ENCODE measurements around the gene CARF. TPM values are rescaled to one million over a fixed set of nuclear protein-coding genes. Genes with fewer than 3 reads are reported as not detected.

CARF gene
- total and polyA plus RNA-seq, 2 donors (not counting 1 experiment from before 2014, with no cell fraction given) = 7.2 to 8.6 TPM

- no peaks in the 10 kb centered on the region for H3K27me3 ChIP-seq (ENCODE audit: control insufficient read depth, insufficient read depth, low read length)
- H3K4me1 ChIP-seq (ENCODE audit: control insufficient read depth, extremely low read depth, insufficient read depth, low read length) = no peaks in the 10 kb centered on the region
- H3K27ac ChIP-seq (ENCODE audit: insufficient read depth, low read length) = no peak overlapping the region
- H3K4me2 ChIP-seq (ENCODE audit: extremely low read depth, insufficient read depth, low read length) = peak overlapping the region; percentile 33
- H3K36me3 ChIP-seq (ENCODE audit: control insufficient read depth, insufficient read depth, low read length) = no peaks in the 10 kb centered on the region
- TF ChIP-seq EZH2 (IDR thresholded peaks at IDR 0.05; ENCODE audit: low read length, missing control alignments) = no peak
- no peak for TF ChIP-seq CTCF (conservative IDR thresholded peaks at IDR 0.05 in 1 of 2, IDR thresholded peaks at IDR 0.05 in 1 of 2; ENCODE audit: low read depth in 1 of 2, low read length in 2 of 2)
- H2AFZ ChIP-seq (ENCODE audit: low read length) = no peak overlapping the region
- H4K20me1 ChIP-seq (ENCODE audit: control insufficient read depth, extremely low read depth, insufficient read depth, low read length) = no peaks in the 10 kb centered on the region
- H3K9ac ChIP-seq (ENCODE audit: insufficient read depth, low read length) = no peak overlapping the region
- peaks cover 45% of the 10 kb centered on the region for H3K79me2 ChIP-seq (ENCODE audit: control insufficient read depth, insufficient read depth, low read length)
- peak; percentile 20 to 38 for DNase-seq (ENCODE audit: low read depth in 2 of 2)
- no peaks in the 10 kb centered on the region for H3K9me3 ChIP-seq (ENCODE audit: control insufficient read depth, insufficient read depth, low read depth, low read length)
- H3K4me3 ChIP-seq (replicated peaks in 1 of 4; ENCODE audit: control extremely low read depth in 1 of 4, insufficient read depth in 1 of 4, low read depth in 3 of 4, low read length in 4 of 4) = no peak overlapping the region
Observed at GRCh38 chr2:203022751-203023150, 110.7 kb downstream of the CARF start.

- no peaks in the 10 kb centered on the region for H3K36me3 ChIP-seq (ENCODE audit: control insufficient read depth, insufficient read depth, low read length)
- no peak overlapping the region for H3K4me3 ChIP-seq (replicated peaks in 1 of 4; ENCODE audit: control extremely low read depth in 1 of 4, insufficient read depth in 1 of 4, low read depth in 3 of 4, low read length in 4 of 4)
- H3K4me2 ChIP-seq (ENCODE audit: extremely low read depth, insufficient read depth, low read length) = no peak overlapping the region
- H3K79me2 ChIP-seq (ENCODE audit: control insufficient read depth, insufficient read depth, low read length) = peaks cover 22% of the 10 kb centered on the region
- H3K9me3 ChIP-seq (ENCODE audit: control insufficient read depth, insufficient read depth, low read depth, low read length) = no peaks in the 10 kb centered on the region
- H3K9ac ChIP-seq (ENCODE audit: insufficient read depth, low read length) = no peak overlapping the region
- H2AFZ ChIP-seq (ENCODE audit: low read length) = no peak overlapping the region
- H3K27ac ChIP-seq (ENCODE audit: insufficient read depth, low read length) = no peak overlapping the region
- no peaks in the 10 kb centered on the region for H4K20me1 ChIP-seq (ENCODE audit: control insufficient read depth, extremely low read depth, insufficient read depth, low read length)
- TF ChIP-seq CTCF (conservative IDR thresholded peaks at IDR 0.05 in 1 of 2, IDR thresholded peaks at IDR 0.05 in 1 of 2; ENCODE audit: low read depth in 1 of 2, low read length in 2 of 2) (no peak), EZH2 (IDR thresholded peaks at IDR 0.05; ENCODE audit: low read length, missing control alignments) (no peak)
- H3K4me1 ChIP-seq (ENCODE audit: control insufficient read depth, extremely low read depth, insufficient read depth, low read length) = no peaks in the 10 kb centered on the region
- no peaks in the 10 kb centered on the region for H3K27me3 ChIP-seq (ENCODE audit: control insufficient read depth, insufficient read depth, low read length)
- peak in 1 of 2 donors; percentile 15 for DNase-seq (ENCODE audit: low read depth in 2 of 2)
Observed at GRCh38 chr2:203025592-203025991, 113.5 kb downstream of the CARF start.

GRCh38 chr2:203030545-203030944 is 118.5 kb downstream of the CARF start:
- no peak for DNase-seq (ENCODE audit: low read depth in 2 of 2)
- Histone ChIP-seq H3K27me3 (ENCODE audit: control insufficient read depth, insufficient read depth, low read length) (no peaks in the 10 kb centered on the region), H3K9me3 (ENCODE audit: control insufficient read depth, insufficient read depth, low read depth, low read length) (no peaks in the 10 kb centered on the region), H4K20me1 (ENCODE audit: control insufficient read depth, extremely low read depth, insufficient read depth, low read length) (no peaks in the 10 kb centered on the region), H3K4me2 (ENCODE audit: extremely low read depth, insufficient read depth, low read length) (no peak overlapping the region), H2AFZ (ENCODE audit: low read length) (no peak overlapping the region), H3K4me1 (ENCODE audit: control insufficient read depth, extremely low read depth, insufficient read depth, low read length) (no peaks in the 10 kb centered on the region), H3K4me3 (replicated peaks in 1 of 4; ENCODE audit: control extremely low read depth in 1 of 4, insufficient read depth in 1 of 4, low read depth in 3 of 4, low read length in 4 of 4) (no peak overlapping the region), H3K27ac (ENCODE audit: insufficient read depth, low read length) (no peak overlapping the region), H3K36me3 (ENCODE audit: control insufficient read depth, insufficient read depth, low read length) (no peaks in the 10 kb centered on the region), H3K79me2 (ENCODE audit: control insufficient read depth, insufficient read depth, low read length) (peaks cover 15% of the 10 kb centered on the region), H3K9ac (ENCODE audit: insufficient read depth, low read length) (no peak overlapping the region)
- TF ChIP-seq CTCF (conservative IDR thresholded peaks at IDR 0.05 in 1 of 2, IDR thresholded peaks at IDR 0.05 in 1 of 2; ENCODE audit: low read depth in 1 of 2, low read length in 2 of 2) = no peak
- TF ChIP-seq EZH2 (IDR thresholded peaks at IDR 0.05; ENCODE audit: low read length, missing control alignments) = no peak

All from fibroblast of lung (primary cell).